Stomach smooth muscle (tissue), 2 donors: Measurements from ENCODE around the gene SCN11A.
"Not testable (repeated sequence)": the region's sequence is repeated elsewhere in the genome, so short reads cannot be mapped to it uniquely, and the experiment has no call there.

Experiments
- H3K27ac ChIP-seq: one replicate; pipeline ENCODE4 v1.7.0; 2013; ENCODE audit warnings: mild to moderate bottlenecking, low read length, inconsistent platforms
- H3K27me3 ChIP-seq, 2 donors: one replicate each; pipeline ENCODE4 v1.7.0; 2013; ENCODE audit warnings: low read length in 2 of 2; ENCODE audit not compliant: insufficient read depth in 2 of 2, control insufficient read depth in 1 of 2
- H3K36me3 ChIP-seq, 2 donors: one replicate each; pipeline ENCODE4 v1.7.0; 2013; ENCODE audit warnings: low read length in 2 of 2; ENCODE audit not compliant: control insufficient read depth in 2 of 2, insufficient read depth in 2 of 2
- H3K4me1 ChIP-seq: one replicate; pipeline ENCODE4 v1.7.0; 2013; ENCODE audit warnings: low read length; ENCODE audit not compliant: control insufficient read depth, insufficient read depth
- H3K4me3 ChIP-seq, 2 donors: one replicate each; pipeline ENCODE4 v1.7.0; 2013; ENCODE audit warnings: low read length in 2 of 2
- H3K9ac ChIP-seq, 2 donors: one replicate each; pipeline ENCODE4 v1.7.0; 2013; ENCODE audit warnings: low read length in 2 of 2, mild to moderate bottlenecking in 1 of 2
- H3K9me3 ChIP-seq, 2 donors: one replicate each; pipeline ENCODE4 v1.7.0; 2013; ENCODE audit warnings: low read length in 2 of 2; ENCODE audit not compliant: control insufficient read depth in 2 of 2
- donor health status: healthy.
- donor health status: Pancreatic carcinoma.

SCN11A gene

DNA sequence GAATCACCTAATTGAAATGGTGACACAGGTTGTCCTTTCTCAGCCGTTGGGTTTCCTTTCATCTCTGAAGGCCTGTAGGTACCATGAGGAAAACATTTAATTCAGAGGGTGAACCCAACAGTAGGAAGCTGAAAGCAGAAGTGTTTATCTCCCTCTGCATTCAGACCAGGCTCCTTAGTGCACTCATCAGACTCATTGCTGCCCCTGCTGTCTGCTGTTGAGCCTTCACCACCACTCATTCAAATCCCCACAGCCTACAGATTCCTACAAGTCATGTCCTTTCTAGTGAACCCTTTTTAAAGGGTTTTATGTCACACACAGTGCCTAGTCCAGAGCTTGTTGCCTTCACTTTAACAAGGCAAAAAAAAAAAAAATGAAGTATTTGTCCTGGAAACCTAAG lies 13.5 kb upstream of the SCN11A start:
- Histone ChIP-seq H3K4me3 (no peak overlapping the region), H3K27me3 (no peaks in the 10 kb centered on the region), H3K4me1 (no peaks in the 10 kb centered on the region), H3K36me3 (peaks cover 16 to 27% of the 10 kb centered on the region in 2 donors), H3K9ac (no peak overlapping the region), H3K27ac (no peak overlapping the region), H3K9me3 (no peaks in the 10 kb centered on the region)

DNA sequence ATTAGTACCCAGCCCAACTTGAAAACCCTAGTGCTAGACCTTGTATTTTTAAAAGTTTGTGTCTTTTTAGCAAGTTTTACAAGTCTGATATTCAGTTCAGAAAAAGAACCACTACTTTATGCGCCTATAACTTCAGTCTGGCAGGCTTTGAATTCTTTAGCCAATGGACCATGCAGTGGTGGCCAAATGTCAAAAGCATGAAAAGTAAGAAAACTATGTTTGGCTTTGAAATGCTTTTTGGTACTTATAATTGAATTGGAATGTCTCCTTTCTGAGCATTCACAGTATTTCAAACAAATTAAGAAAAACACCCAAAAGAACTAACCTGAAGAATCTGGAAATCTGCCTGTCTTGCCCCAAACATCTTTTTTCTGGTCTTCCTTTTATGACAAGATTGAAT lies 12.9 kb upstream of the SCN11A start:
- Histone ChIP-seq H3K9ac (no peak overlapping the region), H3K36me3 (peaks cover 16 to 23% of the 10 kb centered on the region in 2 donors), H3K4me3 (no peak overlapping the region), H3K27me3 (no peaks in the 10 kb centered on the region), H3K9me3 (no peaks in the 10 kb centered on the region), H3K4me1 (no peaks in the 10 kb centered on the region), H3K27ac (no peak overlapping the region)

DNA sequence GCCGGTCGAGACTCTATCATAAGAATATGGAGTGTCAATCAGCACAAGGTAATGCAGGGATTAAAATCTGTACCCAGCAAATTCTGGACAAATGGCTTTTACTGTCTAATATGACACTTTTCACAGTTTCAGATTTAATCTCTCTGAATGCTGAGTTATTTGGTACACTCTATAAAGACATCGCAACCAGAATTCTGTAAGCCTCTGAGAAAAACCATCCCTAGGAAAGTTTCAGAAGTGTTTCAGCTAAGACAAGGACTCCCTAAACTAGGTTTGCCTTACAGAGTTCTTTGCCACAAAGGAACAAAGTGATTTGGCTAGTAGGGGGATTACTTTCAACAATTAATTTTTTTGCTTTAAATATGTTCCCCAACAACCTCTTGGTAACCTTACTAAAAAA lies 11.4 kb upstream of the SCN11A start:
- Histone ChIP-seq H3K9ac (no peak overlapping the region), H3K9me3 (no peaks in the 10 kb centered on the region), H3K4me3 (no peak overlapping the region), H3K36me3 (peaks cover 15 to 16% of the 10 kb centered on the region in 2 donors), H3K4me1 (no peaks in the 10 kb centered on the region), H3K27ac (no peak overlapping the region), H3K27me3 (no peaks in the 10 kb centered on the region)

DNA sequence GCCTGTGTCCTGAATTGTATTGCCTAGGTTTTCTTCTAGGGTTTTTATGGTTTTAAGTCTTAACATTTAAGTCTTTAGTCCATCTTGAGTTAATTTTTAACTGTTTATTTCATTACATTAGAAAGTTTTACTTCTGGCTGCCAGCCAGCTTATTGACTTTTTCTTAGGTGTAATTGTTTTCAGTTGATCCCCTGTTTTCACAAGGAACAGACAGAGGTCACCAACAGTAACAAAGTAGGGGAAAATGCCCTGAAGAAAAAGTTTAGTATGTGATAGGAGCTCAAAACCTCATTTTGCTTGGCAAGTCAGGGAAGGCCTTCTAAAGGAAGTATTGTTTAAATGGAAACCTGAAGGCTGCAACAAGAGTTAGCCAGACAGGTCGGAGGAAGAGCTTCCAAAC lies 10.4 kb upstream of the SCN11A start:
- H3K27me3 ChIP-seq, result no peaks in the 10 kb centered on the region
- H3K9ac ChIP-seq, result no peak overlapping the region
- H3K27ac ChIP-seq, result no peak overlapping the region
- H3K36me3 ChIP-seq, result peaks cover 8 to 9% of the 10 kb centered on the region in 2 donors
- no peak overlapping the region for H3K4me3 ChIP-seq
- no peaks in the 10 kb centered on the region for H3K4me1 ChIP-seq
- no peaks in the 10 kb centered on the region for H3K9me3 ChIP-seq

DNA sequence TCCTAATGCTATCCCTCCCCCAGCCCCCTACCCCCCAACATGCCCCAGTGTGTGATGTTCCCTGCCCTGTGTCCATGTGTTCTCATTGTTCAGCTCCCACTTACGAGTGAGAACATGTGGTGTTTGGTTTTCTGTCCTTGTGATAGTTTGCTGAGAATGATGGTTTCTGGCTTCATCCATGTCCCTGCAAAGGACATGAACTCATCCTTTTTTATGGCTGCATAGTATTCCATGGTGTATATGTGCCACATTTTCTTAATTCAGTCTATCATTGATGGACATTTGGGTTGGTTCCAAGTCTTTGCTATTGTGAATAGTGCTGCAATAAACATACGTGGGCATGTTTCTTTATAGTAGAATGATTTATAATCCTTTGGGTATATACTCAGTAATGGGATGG lies 9.5 kb upstream of the SCN11A start:
- not testable (repeated sequence) for H3K9me3 ChIP-seq, H3K4me3 ChIP-seq, H3K27ac ChIP-seq, H3K36me3 ChIP-seq, H3K4me1 ChIP-seq, H3K27me3 ChIP-seq, H3K9ac ChIP-seq

DNA sequence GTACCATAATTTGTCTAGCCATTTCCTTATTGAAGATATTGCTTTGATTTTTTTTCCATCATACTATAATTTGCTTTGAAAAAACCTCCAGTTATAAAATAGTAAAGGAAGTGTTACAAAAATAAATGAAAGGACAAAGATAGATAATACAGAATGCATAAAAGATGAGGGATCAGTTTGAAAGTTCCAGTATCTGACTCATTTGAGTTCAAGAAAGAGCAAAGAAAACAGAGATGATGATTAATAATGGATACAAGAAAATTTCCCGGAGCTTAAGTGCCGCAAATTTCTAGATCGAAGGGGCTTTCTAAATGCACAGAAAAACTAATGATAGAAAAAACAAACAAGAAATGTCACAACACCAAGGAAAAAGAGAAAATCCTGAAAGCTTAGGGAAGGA lies 4.4 kb upstream of the SCN11A start:
- H3K27ac ChIP-seq, result no peak overlapping the region
- no peaks in the 10 kb centered on the region for H3K36me3 ChIP-seq
- H3K9me3 ChIP-seq, result no peaks in the 10 kb centered on the region
- H3K27me3 ChIP-seq, result no peaks in the 10 kb centered on the region
- H3K4me1 ChIP-seq, result peaks cover 10% of the 10 kb centered on the region
- H3K4me3 ChIP-seq, result no peak overlapping the region
- H3K9ac ChIP-seq, result no peak overlapping the region

DNA sequence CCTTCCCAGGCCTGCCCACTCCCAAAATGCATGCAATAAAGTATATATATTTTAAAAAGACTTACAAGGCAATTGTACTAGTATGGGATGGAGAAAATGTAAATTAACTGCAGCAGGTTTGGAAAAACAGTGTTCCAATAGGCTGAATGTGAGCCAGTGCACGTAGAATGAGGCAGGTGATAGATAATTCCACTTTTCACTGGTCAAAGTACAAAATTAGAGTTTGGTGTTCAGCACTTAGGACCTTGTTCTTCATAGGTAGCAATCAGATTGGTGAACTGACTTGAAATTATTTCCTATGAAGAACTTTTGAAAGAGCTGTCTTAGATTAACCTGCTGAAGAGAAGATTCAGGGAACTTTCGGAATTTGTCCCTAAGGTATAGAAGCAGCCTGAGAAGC lies 2.0 kb upstream of the SCN11A start:
- Histone ChIP-seq H3K4me1 (peaks cover 11% of the 10 kb centered on the region), H3K9me3 (no peaks in the 10 kb centered on the region), H3K27me3 (no peaks in the 10 kb centered on the region), H3K27ac (no peak overlapping the region), H3K9ac (no peak overlapping the region), H3K4me3 (no peak overlapping the region), H3K36me3 (no peaks in the 10 kb centered on the region)

DNA sequence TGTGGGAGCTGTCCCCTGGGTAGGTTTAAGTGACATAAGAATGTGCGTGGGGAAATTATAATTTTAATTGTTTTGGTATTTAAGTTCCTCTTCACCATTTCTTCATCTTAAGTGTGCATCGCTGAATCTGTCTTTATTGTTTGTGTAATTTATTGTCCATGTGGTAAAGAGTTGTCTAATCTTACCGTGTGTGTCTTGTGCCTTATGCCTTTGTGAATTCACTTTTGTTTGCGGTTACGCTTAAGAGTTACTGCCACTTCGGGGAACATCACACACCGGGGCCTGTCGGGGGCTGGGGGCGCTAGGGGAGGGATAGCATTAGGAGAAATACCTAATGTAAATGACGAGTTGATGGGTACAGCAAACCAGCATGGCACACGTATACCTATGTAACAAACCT lies 839 bp upstream of the SCN11A start:
- Histone ChIP-seq H3K4me3 (peak overlapping the region; percentile 94 to 99), H3K4me1 (peaks cover 11% of the 10 kb centered on the region), H3K9me3 (no peaks in the 10 kb centered on the region), H3K36me3 (no peaks in the 10 kb centered on the region), H3K27ac (no peak overlapping the region), H3K9ac (peak overlapping the region; percentile 85 to 94), H3K27me3 (no peaks in the 10 kb centered on the region)

DNA sequence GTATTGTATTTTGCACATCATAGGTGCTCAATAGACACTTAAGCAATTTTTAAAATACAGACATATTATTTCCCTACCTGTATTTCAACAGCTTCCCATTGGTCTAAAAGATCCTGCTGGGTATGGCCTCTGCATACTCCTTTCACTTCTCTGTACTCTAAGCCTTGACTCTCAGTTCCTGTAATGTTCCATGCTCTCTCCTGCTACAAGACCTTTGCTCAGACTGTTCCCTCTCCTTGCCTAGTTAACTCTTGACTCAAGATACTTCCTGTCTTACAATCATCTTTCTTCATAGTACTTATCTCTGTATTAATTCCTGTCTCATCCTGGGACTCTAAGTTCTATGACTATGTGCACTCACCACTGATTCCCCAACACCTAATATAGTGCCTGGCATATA lies 1.7 kb downstream of the SCN11A start:
- H3K4me3 ChIP-seq, result no peak overlapping the region
- no peaks in the 10 kb centered on the region for H3K27me3 ChIP-seq
- H3K4me1 ChIP-seq, result peaks cover 11% of the 10 kb centered on the region
- H3K9ac ChIP-seq, result no peak overlapping the region
- no peaks in the 10 kb centered on the region for H3K36me3 ChIP-seq
- no peak overlapping the region for H3K27ac ChIP-seq
- no peaks in the 10 kb centered on the region for H3K9me3 ChIP-seq

DNA sequence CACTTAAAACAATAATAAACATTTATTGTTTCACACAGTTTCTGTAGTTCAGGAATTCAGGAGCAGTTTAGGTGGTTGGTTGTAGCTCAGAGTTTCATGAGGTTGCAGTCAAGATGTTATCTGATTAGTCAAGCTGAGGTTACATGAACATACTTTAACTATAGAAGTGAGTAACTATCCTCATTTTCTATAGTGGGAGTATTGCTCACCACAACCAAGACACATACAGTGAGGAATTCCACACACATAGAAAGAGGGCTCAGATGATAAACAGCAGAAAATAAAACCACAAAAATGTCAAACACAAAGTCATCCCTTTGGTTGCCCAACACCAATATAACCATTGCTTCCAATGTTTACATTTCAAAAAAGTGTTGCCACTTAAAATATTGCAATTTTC lies 13.6 kb downstream of the SCN11A start:
- Histone ChIP-seq H3K27ac (no peak overlapping the region), H3K9ac (no peak overlapping the region), H3K4me1 (no peaks in the 10 kb centered on the region), H3K4me3 (no peak overlapping the region), H3K27me3 (no peaks in the 10 kb centered on the region), H3K9me3 (no peaks in the 10 kb centered on the region), H3K36me3 (no peaks in the 10 kb centered on the region)

DNA sequence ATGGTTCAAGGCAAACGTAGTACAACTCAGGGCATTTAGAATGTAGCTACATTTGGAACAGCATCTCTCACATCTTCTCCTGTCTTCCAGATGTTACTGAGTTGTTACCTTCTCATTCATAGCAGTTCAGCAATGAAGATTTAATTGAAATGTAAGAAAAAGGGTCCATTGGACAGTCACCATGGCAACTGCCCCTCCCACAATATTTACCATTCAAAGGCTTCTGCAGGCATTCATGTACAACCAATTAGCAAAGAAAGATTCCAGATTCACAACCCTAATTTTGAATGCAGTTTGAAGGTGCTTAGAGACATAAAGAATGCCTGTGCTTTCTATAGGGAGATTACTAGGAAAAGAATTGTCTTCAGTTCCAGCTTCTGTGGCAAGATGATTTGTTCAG lies 22.2 kb downstream of the SCN11A start:
- no peaks in the 10 kb centered on the region for H3K4me1 ChIP-seq
- H3K4me3 ChIP-seq, result no peak overlapping the region
- H3K27ac ChIP-seq, result no peak overlapping the region
- no peaks in the 10 kb centered on the region for H3K36me3 ChIP-seq
- no peaks in the 10 kb centered on the region for H3K27me3 ChIP-seq
- no peak overlapping the region for H3K9ac ChIP-seq
- no peaks in the 10 kb centered on the region for H3K9me3 ChIP-seq

DNA sequence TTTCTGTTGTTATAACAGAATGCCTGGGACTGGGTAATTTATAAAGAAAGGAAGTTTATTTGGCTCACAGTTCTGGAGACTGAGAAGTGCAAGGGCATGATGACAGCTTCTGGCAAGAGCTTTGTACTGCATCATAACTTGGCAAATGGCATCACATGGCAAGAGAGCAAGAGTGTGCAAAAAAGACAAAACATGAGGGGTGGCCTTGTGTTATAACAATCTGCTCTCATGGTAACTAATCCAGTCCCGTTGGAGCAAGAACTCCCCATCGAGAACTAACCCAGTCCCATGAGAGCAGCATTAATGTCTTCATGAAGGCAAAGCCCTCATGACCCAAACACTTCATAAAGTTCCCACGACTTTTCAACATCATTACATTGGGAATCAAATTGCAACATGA lies 23.2 kb downstream of the SCN11A start:
- Histone ChIP-seq H3K36me3 (no peaks in the 10 kb centered on the region), H3K9me3 (no peaks in the 10 kb centered on the region), H3K4me3 (no peak overlapping the region), H3K27me3 (no peaks in the 10 kb centered on the region), H3K9ac (no peak overlapping the region), H3K4me1 (no peaks in the 10 kb centered on the region), H3K27ac (no peak overlapping the region)
